ENCODE results near the gene DCAF17.

The DCAF17 gene, protein sequence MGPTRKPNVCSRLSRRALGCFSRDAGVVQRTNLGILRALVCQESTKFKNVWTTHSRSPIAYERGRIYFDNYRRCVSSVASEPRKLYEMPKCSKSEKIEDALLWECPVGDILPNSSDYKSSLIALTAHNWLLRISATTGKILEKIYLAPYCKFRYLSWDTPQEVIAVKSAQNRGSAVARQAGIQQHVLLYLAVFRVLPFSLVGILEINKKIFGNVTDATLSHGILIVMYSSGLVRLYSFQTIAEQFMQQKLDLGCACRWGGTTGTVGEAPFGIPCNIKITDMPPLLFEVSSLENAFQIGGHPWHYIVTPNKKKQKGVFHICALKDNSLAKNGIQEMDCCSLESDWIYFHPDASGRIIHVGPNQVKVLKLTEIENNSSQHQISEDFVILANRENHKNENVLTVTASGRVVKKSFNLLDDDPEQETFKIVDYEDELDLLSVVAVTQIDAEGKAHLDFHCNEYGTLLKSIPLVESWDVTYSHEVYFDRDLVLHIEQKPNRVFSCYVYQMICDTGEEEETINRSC

DNA sequence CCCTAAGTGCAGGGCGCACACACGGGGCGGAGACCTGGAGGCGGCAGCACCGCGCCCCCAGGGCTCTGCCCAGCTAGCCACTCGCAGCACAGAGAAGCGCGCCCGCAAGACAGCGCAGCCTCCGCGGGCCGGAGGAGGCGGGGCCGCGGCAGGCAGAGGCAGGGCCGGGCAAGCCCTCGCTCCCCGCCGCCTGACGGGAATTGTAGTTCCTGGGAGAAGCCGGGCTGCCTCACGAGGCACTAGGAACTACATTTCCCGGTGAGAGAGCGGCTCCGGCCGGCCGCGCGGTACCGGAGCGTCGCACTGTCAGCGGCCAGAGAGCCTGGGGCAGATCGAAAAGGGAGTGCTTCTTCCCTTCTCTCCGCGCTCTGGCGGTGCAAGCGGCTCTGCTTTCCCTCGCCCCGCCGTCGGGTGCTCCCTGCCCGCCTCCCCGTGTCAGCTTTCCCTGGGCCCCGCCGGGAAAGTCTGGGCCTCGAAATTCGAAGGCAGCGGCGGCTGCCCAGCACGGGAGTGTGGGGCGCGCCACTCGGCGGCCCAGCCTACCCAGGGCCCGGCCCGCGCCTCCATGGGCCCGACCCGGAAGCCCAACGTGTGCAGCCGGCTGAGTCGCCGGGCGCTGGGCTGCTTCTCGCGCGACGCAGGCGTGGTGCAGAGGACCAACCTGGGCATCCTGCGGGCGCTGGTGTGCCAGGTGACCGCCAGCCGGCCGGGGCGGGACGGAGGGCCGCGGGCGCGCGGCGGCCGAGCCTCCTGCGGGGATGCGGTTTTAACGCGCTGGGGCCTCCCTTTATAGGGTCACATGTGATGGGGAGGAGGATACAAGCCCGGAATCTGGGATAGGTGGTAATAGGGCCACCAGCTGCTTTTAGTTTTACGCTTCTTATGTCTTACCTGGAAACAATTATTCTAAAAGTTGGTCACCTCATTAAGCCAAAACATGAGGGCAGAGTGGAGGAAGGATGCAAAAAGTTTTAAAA is at the start of gene DCAF17:
Gene DCAF17 (plus strand): TSS at position 214 of the 977 bp plus-strand sequence. CDS start 352 bp downstream, at position 566.
- in situ Hi-C loops (cut with MboI; ENCODE audit: low pct_unique_long_range_greater_than_20kb, low sequenced_read_pairs) = loop anchor here (25.0 kb wide), 1 partner anchor 472 kb away; no protein-coding TSS in a partner anchor
- DNase-seq = peak; percentile 99

GRCh38 chr2:171386627-171387026 is 47.4 kb upstream of the DCAF17 start:
- DNase-seq = no peak
- in situ Hi-C loops (cut with MboI; ENCODE audit: low pct_unique_long_range_greater_than_20kb, low sequenced_read_pairs) = no loop called here

- no peak for DNase-seq
- in situ Hi-C loops (cut with MboI; ENCODE audit: low pct_unique_long_range_greater_than_20kb, low sequenced_read_pairs) = no loop called here
Observed at GRCh38 chr2:171387052-171387451, 47.0 kb upstream of the DCAF17 start.

DNA sequence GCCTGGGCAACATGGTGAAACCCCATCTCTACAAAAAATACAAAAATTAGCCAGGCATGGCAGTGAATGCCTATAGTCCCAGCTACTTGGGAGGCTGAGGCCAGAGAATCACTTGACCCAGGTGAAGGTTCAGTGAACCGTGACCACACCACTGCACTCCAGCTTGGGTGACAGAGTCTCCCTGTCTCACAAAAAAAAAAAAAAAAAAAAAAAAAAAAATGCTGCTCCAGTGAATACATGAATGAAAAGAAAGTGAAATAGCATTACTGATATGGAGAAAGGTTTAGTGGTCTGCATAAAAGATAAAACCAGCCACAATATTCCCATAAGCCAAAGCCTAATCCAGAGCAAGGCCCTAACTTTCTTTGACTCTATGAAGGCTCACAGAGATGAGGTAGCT is 44.7 kb upstream of the DCAF17 start:
- in situ Hi-C loops (cut with MboI; ENCODE audit: low pct_unique_long_range_greater_than_20kb, low sequenced_read_pairs) = no loop called here
- no peak for DNase-seq

- in situ Hi-C loops (cut with MboI; ENCODE audit: low pct_unique_long_range_greater_than_20kb, low sequenced_read_pairs) = no loop called here
Observed at GRCh38 chr2:171389780-171390179, 44.2 kb upstream of the DCAF17 start.

GRCh38 chr2:171390941-171391516 is 43.0 kb upstream of the DCAF17 start:
- in situ Hi-C loops (cut with MboI; ENCODE audit: low pct_unique_long_range_greater_than_20kb, low sequenced_read_pairs) = no loop called here
- DNase-seq = no peak

More at GRCh38 chr2:171389780-171390179, 44.2 kb upstream of the DCAF17 start:
- DNase-seq = no peak

GRCh38 chr2:171391532-171391931 is 42.5 kb upstream of the DCAF17 start:
- no peak for DNase-seq
- in situ Hi-C loops (cut with MboI; ENCODE audit: low pct_unique_long_range_greater_than_20kb, low sequenced_read_pairs) = no loop called here

DNA sequence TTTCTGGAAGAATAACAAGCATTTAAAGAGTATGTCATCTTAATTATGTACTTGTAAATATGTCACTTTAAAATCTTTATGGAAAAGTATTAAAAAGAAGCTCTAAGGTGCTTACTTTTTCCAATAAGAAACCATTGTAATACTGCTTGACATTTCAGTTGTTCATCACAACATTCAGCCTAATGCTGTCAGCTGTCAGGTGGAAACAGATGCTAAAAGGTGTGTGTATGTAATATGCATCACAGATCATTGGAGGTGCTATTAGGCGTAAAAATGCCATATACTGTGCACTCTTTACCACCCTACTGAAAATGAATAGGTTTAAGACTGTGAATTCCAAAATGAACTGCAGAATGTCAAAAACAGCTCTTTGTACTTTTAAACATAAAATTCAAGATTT is 40.5 kb upstream of the DCAF17 start:
- in situ Hi-C loops (cut with MboI; ENCODE audit: low pct_unique_long_range_greater_than_20kb, low sequenced_read_pairs) = no loop called here
- no peak for DNase-seq

DNA sequence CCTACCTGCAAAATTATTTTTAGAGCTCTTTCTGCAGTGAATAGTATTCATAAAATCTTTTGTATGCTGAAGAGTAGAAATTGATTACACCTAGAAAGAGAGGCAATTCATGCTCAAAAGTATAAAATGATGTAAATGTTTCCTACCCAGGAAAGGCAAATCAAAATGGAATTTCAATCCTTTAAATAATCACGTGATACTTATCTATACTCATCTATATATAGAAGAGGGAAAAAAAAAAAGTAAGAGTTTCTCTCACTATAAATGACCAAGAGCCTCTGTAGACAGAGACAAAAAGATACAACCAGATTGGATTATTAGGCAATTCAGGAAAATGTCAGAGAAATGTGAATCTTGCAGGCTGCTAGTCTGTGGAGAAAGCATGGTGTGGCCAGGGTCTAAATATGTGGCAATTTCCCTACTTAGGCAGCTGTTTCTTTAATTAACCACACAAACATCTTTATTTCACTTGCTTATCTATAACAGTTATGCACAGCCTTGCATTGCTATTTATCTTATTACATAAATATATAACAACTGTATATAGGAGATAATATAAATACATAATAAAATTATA is 39.8 kb upstream of the DCAF17 start:
- no peak for DNase-seq
- in situ Hi-C loops (cut with MboI; ENCODE audit: low pct_unique_long_range_greater_than_20kb, low sequenced_read_pairs) = no loop called here

DNA sequence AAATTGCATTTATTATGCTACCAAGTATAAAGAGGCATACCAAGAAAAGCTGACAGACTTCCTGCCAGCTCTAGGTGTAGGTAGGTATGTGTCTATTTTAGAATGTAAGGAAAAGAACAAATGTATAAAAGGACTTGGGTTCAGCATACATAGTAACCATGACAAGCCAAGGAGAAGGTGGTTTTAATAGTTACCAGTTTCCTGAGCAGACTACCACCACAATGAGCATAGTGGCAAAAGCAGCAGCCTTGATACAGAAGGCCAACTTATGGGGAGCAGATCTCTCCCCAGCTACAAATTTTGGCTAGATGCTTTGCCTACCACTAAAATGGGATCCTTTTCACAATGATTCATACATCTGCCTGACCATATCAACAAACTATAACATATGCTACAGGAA is 34.7 kb upstream of the DCAF17 start:
- no peak for DNase-seq
- in situ Hi-C loops (cut with MboI; ENCODE audit: low pct_unique_long_range_greater_than_20kb, low sequenced_read_pairs) = no loop called here

GRCh38 chr2:171400395-171400794 is 33.6 kb upstream of the DCAF17 start:
- no peak for DNase-seq
- in situ Hi-C loops (cut with MboI; ENCODE audit: low pct_unique_long_range_greater_than_20kb, low sequenced_read_pairs) = no loop called here

DNA sequence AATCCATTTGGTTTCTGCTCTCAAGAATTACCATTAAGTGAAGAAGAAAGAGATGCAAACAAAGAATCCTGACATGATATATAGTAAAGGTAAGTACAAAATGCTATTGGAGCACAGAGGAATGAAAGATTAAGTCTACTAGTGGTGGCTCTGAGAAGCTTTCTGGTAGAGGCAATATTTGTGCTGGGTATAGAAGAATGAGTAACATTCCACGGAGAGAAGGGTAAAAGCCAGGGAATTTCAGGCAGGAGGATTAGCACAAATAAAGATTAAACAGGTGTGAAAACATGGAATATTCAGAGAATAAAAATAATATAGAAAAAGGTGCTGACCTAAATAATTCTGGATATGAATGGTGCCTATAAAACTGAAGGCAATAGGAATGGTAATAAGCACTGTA is 32.1 kb upstream of the DCAF17 start:
- in situ Hi-C loops (cut with MboI; ENCODE audit: low pct_unique_long_range_greater_than_20kb, low sequenced_read_pairs) = no loop called here
- DNase-seq = no peak

- DNase-seq = no peak
- in situ Hi-C loops (cut with MboI; ENCODE audit: low pct_unique_long_range_greater_than_20kb, low sequenced_read_pairs) = no loop called here
Observed at GRCh38 chr2:171402906-171403580, 31.0 kb upstream of the DCAF17 start.

- DNase-seq = no peak
Observed at GRCh38 chr2:171404261-171404660, 29.8 kb upstream of the DCAF17 start.

GRCh38 chr2:171404719-171405118 is 29.3 kb upstream of the DCAF17 start:
- DNase-seq = no peak
- in situ Hi-C loops (cut with MboI; ENCODE audit: low pct_unique_long_range_greater_than_20kb, low sequenced_read_pairs) = no loop called here

More at GRCh38 chr2:171404261-171404660, 29.8 kb upstream of the DCAF17 start:
- in situ Hi-C loops (cut with MboI; ENCODE audit: low pct_unique_long_range_greater_than_20kb, low sequenced_read_pairs) = no loop called here

DNA sequence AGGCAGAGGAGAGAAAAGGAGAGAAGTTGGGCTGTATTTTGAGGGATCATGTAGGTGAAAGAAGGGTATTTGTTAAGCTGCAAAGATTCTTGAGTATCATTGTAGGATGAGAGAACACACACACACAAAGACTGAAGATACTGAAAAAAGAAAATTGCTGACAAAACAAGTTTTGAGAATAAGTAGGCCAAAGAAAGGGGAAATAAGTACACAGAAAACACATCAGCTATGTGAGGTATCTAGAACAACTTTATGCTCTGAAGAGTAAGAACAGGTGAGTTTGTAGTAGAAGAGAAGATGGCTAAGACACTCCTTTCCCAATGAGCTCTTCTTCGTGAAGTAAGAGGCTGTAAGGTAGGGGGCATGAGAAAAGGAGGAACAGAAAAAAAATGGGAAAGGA is 28.5 kb upstream of the DCAF17 start:
- no peak for DNase-seq
- in situ Hi-C loops (cut with MboI; ENCODE audit: low pct_unique_long_range_greater_than_20kb, low sequenced_read_pairs) = no loop called here

- DNase-seq = no peak
- in situ Hi-C loops (cut with MboI; ENCODE audit: low pct_unique_long_range_greater_than_20kb, low sequenced_read_pairs) = no loop called here
Observed at GRCh38 chr2:171406044-171406443, 28.0 kb upstream of the DCAF17 start.

- DNase-seq = peak; percentile 28
- in situ Hi-C loops (cut with MboI; ENCODE audit: low pct_unique_long_range_greater_than_20kb, low sequenced_read_pairs) = no loop called here
Observed at GRCh38 chr2:171407030-171407675, 26.9 kb upstream of the DCAF17 start.
